ENCODE results near the gene MPV17. TPM values are rescaled to one million over a fixed set of nuclear protein-coding genes. Genes with fewer than 3 reads are reported as not detected.
"Not testable (repeated sequence)": the region's sequence is repeated elsewhere in the genome, so short reads cannot be mapped to it uniquely, and the experiment has no call there.

Gene MPV17
- polyA plus RNA-seq, 1 donor, result 97.4 TPM

GRCh38 chr2:27270670-27271069 lies 52.2 kb downstream of the MPV17 start:
- no peak for DNase-seq

GRCh38 chr2:27270131-27270530 lies 52.8 kb downstream of the MPV17 start:
- no peak for DNase-seq

GRCh38 chr2:27268296-27268695 lies 54.6 kb downstream of the MPV17 start:
- not testable (repeated sequence) for DNase-seq

GRCh38 chr2:27265536-27265870 lies 57.4 kb downstream of the MPV17 start:
- no peak for DNase-seq

- peak; percentile 73 for DNase-seq
These were observed 58.0 kb downstream of the MPV17 start for GRCh38 chr2:27264753-27265535.

- DNase-seq, result no peak
These were observed 58.6 kb downstream of the MPV17 start for GRCh38 chr2:27264253-27264752.

GRCh38 chr2:27263287-27264252 lies 59.3 kb downstream of the MPV17 start:
- no peak for DNase-seq

- DNase-seq, result no peak
These were observed 60.3 kb downstream of the MPV17 start, which contains the start of gene SLC30A3 for GRCh38 chr2:27262379-27263286. Gene SLC30A3, minus strand, starts transcription at chr2:27263047. Its CDS starts 141 bp downstream, at chr2:27262906.

GRCh38 chr2:27261926-27262298 lies 61.0 kb downstream of the MPV17 start:
- DNase-seq, result no peak

GRCh38 chr2:27261241-27261925 lies 61.5 kb downstream of the MPV17 start:
- no peak for DNase-seq

Other genes starting within 250 kb of the MPV17 start
- gene EMILIN1, start 244.5 kb downstream of the MPV17 start, polyA plus RNA-seq (ENCODE audit: insufficient read length), result 57.7 TPM
- 47.9 TPM for gene KHK, start 236.3 kb downstream of the MPV17 start, polyA plus RNA-seq (ENCODE audit: insufficient read length)
- 5.4 TPM for gene CGREF1, start 204.0 kb downstream of the MPV17 start, polyA plus RNA-seq (ENCODE audit: insufficient read length)
- 1.4 TPM for gene ABHD1, start 199.3 kb downstream of the MPV17 start, polyA plus RNA-seq (ENCODE audit: insufficient read length)
- 49.3 TPM for gene PREB, start 188.5 kb downstream of the MPV17 start, polyA plus RNA-seq (ENCODE audit: insufficient read length)
- gene PRR30, start 183.7 kb downstream of the MPV17 start, polyA plus RNA-seq (ENCODE audit: insufficient read length), result not detected
- gene TCF23, start 174.1 kb downstream of the MPV17 start, polyA plus RNA-seq (ENCODE audit: insufficient read length), result 0.50 TPM
- gene ATRAID, start 111.1 kb downstream of the MPV17 start, polyA plus RNA-seq (ENCODE audit: insufficient read length), result 147 TPM
- gene SLC5A6, start 110.8 kb downstream of the MPV17 start, polyA plus RNA-seq (ENCODE audit: insufficient read length), result 48.6 TPM
- 54.3 TPM for gene CAD, start 105.7 kb downstream of the MPV17 start, polyA plus RNA-seq (ENCODE audit: insufficient read length)
- gene SLC30A3, start 60.0 kb downstream of the MPV17 start, polyA plus RNA-seq (ENCODE audit: insufficient read length), result 6.2 TPM
- 2.0 TPM for gene DNAJC5G, start 47.7 kb downstream of the MPV17 start, polyA plus RNA-seq (ENCODE audit: insufficient read length)
- gene TRIM54, start 40.7 kb downstream of the MPV17 start, polyA plus RNA-seq (ENCODE audit: insufficient read length), result 6.7 TPM
- gene UCN, start 14.7 kb downstream of the MPV17 start, polyA plus RNA-seq (ENCODE audit: insufficient read length), result 0.65 TPM
- 86.7 TPM for gene GTF3C2, start 33.7 kb upstream of the MPV17 start, polyA plus RNA-seq (ENCODE audit: insufficient read length)
- 57.9 TPM for gene EIF2B4, start 47.2 kb upstream of the MPV17 start, polyA plus RNA-seq (ENCODE audit: insufficient read length)
- 94.4 TPM for gene SNX17, start 47.5 kb upstream of the MPV17 start, polyA plus RNA-seq (ENCODE audit: insufficient read length)
- gene ZNF513, start 57.6 kb upstream of the MPV17 start, polyA plus RNA-seq (ENCODE audit: insufficient read length), result 19.6 TPM
- gene PPM1G, start 86.5 kb upstream of the MPV17 start, polyA plus RNA-seq (ENCODE audit: insufficient read length), result 96.0 TPM
- 132 TPM for gene NRBP1, start 105.5 kb upstream of the MPV17 start, polyA plus RNA-seq (ENCODE audit: insufficient read length)
- 10.7 TPM for gene KRTCAP3, start 119.3 kb upstream of the MPV17 start, polyA plus RNA-seq (ENCODE audit: insufficient read length)
- 71.8 TPM for gene IFT172, start 166.6 kb upstream of the MPV17 start, polyA plus RNA-seq (ENCODE audit: insufficient read length)
- gene FNDC4, start 172.1 kb upstream of the MPV17 start, polyA plus RNA-seq (ENCODE audit: insufficient read length), result 6.8 TPM
- 0.10 TPM for gene GCKR, start 173.7 kb upstream of the MPV17 start, polyA plus RNA-seq (ENCODE audit: insufficient read length)

All from left kidney (tissue), 2 donors.